OCI-M2 (cell line): Measurements from ENCODE around the gene HOXD12.

Source experiments
- DNase-seq: peaks from one replicate; lab custom pipeline; 2025; ENCODE audit not compliant: unreplicated experiment; lab: John Stamatoyannopoulos, UW

The HOXD12 gene

DNA sequence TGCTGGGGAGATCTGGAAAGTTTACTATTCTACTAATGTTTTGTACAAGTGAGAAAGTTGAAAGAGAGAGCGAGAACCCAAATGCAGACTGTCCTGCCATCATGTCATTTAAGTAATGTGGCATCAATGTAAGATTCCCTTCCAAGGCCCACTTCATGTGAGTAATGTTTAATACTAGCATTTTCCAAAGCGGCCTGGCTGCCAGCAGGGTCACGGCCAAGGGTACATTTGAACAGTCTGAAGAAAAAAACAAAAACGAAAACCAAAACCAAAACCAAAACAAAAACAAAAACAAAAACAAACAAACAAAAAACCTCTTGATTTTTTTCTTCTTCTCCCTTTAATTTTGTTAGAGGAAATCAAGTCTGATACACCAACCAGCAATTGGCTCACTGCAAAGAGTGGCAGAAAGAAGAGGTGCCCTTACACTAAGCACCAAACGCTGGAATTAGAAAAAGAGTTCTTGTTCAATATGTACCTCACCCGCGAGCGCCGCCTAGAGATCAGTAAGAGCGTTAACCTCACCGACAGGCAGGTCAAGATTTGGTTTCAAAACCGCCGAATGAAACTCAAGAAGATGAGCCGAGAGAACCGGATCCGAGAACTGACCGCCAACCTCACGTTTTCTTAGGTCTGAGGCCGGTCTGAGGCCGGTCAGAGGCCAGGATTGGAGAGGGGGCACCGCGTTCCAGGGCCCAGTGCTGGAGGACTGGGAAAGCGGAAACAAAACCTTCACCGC lies 19.2 kb downstream of the HOXD12 start:
- no peak for DNase-seq

DNA sequence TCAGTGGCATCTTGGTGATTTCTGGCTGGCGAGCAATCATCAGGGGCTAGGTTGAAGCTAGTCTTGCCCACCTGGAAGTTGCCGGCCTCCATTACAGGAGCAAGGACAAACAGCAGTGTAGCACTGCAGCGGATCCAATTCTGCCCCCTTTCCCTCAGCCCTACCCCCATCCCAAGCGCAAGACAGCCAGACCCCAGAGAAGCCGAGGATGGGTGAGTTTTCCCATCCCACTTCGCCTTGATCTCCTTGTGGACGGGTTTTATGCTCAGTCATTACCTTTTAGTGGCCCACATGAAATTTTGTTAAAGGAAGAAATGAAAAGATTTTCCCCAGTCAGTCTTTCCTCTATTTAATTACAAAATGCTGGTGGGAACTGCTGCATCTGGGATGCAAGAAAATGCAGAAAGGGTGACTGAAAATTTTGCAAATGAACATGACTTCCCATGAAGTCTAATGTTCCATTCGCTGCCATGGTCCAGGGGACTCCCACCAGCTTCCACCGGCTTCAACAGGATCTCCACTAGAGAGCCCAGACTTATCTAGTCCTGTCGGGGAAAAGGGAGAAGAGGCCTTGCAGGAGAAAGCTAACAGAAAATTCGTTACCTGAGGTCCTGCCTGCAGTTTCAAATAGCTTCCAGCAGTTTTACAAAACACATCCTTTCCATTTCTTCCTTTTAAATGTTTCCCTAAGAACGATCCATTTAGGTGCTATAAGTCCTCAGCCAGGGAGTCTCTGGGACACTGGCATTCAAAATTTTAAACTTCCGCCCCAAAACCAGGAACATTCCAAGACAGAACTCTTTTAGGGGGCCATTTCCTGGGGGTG lies 21.0 kb downstream of the HOXD12 start:
- no peak for DNase-seq

DNA sequence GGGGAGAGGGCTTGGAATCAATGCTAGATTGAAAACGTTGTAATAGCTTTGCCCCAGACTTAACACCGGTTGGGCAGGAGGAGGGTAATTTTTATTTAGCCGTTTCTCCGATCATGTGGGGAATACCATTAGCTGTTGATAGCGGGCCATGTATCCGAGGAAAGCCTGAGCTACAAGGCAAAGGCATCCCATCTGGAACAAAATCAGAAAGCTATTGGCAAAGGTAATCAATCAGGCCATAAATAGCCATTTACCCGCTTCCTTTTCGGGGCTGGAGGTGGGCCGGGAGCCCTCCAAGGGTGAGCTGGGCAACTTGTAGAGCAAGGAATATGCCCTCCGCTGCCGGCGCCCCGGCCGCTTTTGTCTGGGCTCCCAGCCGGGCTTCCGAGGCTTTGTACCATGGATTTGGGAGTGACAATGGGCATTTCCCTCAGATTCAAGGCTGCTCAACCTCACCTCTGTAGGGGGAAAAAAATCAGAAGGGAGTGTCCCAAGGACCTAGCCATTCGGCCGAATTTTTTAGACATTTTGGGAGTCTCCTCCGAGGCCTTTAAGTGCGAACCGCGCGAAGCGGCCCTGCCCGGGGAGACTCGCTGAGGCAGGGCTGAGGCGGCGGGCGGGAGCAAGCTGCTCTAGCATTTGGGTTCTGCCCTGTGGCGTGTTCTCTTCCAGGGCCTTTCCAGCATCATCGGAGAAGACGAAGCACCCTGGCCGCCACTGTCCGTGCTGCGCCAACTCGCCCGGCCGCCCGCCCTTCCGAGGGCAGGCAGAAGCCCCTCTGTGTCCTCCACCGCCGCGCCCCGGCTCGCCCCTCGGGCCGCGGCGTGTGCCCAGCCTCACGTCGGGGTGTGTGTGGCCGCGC lies 21.8 kb downstream of the HOXD12 start:
- DNase-seq: no peak

GRCh38 chr2:176122052-176122682 lies 22.6 kb downstream of the HOXD12 start:
- peak; percentile 16 for DNase-seq

DNA sequence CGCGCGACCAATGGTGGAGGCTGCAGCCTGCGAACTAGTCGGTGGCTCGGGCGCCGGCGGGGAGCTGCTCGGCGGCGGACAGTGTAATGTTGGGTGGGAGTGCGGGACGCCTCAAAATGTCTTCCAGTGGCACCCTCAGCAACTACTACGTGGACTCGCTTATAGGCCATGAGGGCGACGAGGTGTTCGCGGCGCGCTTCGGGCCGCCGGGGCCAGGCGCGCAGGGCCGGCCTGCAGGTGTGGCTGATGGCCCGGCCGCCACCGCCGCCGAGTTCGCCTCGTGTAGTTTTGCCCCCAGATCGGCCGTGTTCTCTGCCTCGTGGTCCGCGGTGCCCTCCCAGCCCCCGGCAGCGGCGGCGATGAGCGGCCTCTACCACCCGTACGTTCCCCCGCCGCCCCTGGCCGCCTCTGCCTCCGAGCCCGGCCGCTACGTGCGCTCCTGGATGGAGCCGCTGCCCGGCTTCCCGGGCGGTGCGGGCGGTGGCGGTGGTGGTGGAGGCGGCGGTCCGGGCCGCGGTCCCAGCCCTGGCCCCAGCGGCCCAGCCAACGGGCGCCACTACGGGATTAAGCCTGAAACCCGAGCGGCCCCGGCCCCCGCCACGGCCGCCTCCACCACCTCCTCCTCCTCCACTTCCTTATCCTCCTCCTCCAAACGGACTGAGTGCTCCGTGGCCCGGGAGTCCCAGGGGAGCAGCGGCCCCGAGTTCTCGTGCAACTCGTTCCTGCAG lies 23.3 kb downstream of the HOXD12 start, which contains the start of gene HOXD9:
Gene HOXD9 (plus strand): TSS at position 37 of the 728 bp plus-strand sequence. CDS start 50 bp downstream, at position 87.
- DNase-seq: no peak

DNA sequence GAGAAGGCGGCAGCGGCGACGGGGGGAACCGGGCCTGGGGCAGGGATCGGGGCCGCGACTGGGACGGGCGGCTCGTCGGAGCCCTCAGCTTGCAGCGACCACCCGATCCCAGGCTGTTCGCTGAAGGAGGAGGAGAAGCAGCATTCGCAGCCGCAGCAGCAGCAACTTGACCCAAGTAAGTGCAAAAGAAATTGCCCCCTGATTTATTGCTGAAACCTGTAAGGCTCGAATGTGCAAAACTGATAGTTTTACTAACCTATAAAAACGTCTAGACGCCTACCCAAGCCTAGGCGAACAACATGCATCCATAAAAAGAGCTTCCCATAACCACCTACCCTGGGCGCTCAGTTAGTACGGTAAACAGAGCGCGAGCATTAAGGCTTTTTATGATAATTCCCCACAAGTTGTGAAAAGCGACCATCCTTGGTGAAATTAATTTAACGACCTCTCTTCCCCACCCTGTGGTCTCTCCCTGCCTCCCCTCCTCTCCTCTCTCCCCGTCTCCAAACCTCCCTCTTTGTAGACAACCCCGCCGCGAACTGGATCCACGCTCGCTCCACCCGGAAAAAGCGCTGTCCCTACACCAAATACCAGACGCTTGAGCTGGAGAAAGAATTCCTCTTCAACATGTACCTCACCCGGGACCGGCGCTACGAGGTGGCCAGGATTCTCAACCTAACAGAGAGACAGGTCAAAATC lies 24.0 kb downstream of the HOXD12 start:
- no peak for DNase-seq

DNA sequence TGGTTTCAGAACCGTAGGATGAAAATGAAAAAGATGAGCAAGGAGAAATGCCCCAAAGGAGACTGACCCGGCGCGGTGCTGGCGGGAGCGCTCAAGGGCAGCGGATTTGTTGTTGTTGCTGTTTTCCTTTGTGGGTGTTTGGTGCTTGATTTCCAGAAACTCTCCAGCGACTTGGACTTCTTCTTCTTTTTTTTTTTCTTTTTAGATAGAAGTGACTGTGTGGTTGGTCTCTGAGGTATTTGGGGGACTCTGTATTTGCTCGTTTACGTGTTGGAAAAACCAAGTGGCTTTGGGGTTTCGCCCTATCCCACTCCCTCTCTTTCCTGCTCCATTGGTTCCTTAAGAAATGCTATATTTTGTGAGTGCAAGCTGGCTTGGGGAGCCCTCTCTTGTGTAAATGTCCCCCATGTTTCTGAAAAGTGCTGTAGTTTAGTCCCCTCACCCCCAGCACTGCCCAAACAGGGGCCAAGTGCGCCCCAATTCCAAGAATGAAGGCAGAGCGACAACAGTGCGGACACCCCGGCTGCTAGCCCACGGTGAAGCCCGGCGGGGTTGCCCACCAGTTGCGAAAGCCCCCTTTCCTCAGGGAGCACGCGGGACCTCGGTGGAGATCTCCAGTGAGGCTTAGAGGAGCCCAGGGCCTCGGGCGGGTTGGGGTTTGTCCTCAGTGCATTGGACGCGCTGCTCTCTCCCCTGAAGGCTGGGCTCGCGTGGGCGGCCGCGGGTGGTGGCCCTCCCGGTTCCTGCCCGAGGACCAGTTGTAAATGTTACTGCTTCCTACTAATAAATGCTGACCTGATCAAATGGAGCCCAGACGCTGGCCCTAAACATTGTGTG lies 24.7 kb downstream of the HOXD12 start:
- no peak for DNase-seq

- no peak for DNase-seq
These were observed 25.6 kb downstream of the HOXD12 start for GRCh38 chr2:176124947-176125771.

- no peak for DNase-seq
These were observed 26.1 kb downstream of the HOXD12 start for GRCh38 chr2:176125772-176126054.

DNA sequence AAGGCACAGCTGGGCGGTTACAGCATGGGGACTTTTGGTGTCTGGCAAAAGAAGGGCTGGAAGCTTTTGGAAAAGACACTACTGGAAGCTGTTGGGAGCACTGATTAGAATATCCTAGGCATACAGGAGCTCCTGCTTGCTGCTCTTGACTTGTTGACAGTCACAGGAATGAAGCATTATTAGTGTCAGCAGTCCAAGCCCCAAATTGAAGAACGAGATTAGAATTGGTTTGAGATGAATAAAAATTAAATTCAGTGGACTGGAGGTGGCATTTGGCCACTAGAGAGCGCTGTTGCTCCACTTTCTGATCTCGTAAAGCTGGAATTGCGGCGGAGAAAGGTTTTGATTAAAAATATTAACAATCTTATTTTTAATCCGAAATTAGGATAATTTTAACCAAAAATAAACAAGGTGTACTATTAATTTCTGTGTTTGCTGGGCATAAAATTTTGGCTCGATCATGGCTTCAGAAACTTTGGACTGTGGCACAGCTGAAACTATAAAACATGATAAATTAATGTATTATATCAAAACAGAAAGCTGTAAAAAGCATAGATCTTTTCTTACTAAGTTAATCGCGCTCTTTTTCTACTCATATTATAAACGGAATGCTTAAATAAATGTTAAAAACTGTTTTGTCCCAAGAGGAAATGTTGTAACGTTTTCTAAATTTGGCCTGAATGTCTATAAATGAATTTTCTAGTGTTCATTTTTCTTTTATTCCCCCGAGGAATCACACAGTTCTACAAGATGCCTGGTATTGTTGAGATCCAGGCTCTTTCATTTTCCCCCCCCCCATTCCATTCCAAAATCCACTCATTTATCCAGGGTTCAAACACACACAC lies 27.6 kb downstream of the HOXD12 start:
- DNase-seq: no peak

- DNase-seq: no peak
These were observed 28.1 kb downstream of the HOXD12 start for GRCh38 chr2:176127774-176128072.

DNA sequence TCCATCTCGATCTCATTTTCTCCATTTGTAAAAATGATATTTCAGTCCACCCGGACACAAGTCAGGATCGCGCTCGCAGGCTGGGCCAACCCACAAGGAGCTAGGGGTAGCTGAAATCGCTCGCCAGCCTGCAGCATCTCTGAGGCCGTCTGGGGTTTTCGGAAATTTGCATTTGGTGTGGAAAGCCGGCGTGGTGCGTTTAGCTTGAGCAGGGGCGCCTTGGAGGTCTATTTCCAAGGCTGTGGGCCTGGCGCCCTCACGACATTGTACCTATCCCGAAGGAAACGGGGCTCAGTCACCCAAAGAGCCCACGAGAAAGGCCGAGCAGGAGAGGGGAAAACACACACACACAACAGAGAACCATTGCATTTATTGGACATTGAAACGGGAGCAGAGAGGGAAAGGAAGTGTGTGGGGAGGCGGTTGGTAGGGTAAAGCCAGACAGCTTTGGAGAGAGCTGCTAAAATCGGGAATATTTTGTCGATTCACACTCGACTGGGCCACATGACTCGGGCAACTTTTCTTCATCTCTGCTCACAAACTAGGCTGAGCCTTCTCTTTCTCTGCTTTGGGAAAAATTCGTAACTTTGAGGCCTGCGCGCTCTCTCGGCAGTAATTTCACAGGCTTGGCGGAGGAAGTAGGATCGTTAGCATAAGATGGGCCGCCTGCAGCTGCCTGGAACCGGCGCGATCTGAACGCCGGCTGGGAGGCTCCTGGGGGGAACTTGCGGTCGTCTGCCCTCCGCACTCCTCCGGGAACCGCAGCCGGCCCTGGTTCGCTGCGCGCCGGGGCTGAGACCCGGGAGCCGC lies 28.8 kb downstream of the HOXD12 start:
- no peak for DNase-seq

DNA sequence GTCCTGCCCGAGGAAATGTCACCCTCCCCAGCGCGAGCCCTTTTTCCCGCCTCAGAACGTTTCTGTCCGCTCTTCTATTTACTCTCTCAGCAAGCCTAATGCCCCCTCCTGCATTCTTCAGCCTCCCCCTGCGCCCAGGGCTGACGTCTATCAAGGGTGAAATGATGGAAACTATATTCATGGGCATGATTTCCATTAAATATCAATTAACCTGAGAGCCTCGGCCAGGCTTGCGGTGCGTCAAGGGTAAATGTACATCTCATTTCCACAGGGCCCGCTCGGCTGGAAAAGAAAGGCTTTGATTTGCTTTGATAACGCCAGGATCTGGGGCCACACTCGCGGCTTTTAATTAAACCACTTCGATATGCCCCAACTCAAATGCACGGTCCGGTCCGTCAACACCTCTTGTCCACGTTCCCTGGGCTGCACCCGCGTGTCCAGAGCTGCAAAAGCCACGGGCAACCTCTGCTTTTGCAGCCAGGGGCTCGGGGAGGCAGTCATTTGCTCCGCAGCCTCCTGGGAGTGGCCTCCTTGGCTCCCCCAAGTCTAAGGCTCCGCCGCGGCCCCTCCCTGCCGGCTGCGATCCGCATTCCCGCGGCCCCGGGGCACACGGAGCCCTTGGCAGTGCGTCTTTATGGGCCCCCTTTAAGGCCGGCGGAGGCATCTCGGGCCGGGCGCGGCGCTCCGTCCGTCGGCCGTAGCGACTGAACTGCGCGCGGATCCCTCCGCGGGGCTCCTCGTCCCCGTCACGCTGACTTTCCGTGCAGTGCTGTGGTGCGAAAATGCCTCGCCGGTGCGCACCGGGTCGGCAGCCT lies 29.6 kb downstream of the HOXD12 start, which contains the start of gene HOXD8:
Gene HOXD8 (plus strand): TSS at position 724 of the 815 bp plus-strand sequence. CDS start 662 bp downstream, outside the sequence.
- no peak for DNase-seq

DNA sequence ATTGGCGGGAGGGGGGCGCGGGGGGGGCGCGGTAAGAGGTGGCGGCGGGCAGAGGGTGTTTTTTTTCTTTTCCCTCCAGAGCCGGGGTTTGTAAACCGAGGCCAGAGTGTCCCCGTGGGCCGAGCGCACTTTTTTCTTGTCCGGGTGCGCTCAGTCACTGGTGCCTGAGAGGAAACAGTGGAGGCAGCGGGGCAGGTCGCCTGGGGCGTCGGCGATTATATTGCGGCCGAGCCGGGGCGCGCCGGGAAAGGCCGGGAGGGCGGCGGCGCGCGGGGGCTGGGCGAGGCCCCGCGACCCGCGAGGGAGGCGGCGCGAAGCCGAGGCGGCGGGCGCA lies 30.2 kb downstream of the HOXD12 start:
- no peak for DNase-seq

GRCh38 chr2:176130147-176130956 lies 30.8 kb downstream of the HOXD12 start:
- DNase-seq: no peak
